A673 (cell line): Measurements from ENCODE around the gene ZNF827. TPM values are rescaled to one million over a fixed set of nuclear protein-coding genes. Genes with fewer than 3 reads are reported as not detected.

Experiments used
- BruUV-seq: library from RNA; stranded (reverse); fragments of 400-500 nt; replicated peaks from 2 replicates; lab custom pipeline; 2021; lab: Mats Ljungman, UMichigan
- CTCF ChIA-PET: fragments of 300-600 bp; sonication (Branson Sonifier 250); formaldehyde crosslinking; loops from one replicate; lab custom pipeline; 2022; ENCODE audit warnings: antibody characterized with exemption; lab: Charles Lee
- POLR2A ChIA-PET: fragments of 300-600 bp; sonication (Branson Sonifier 250); formaldehyde crosslinking; loops from one replicate; lab custom pipeline; 2022; ENCODE audit warnings: antibody characterized with exemption; ENCODE audit not compliant: low non-redundant PET; lab: Charles Lee
- DNase-seq: peaks from one replicate; pipeline ENCODE4 v3.0.0-alpha.2; 2015; ENCODE audit warnings: low spot score
- H3K27ac ChIP-seq: fragments of 200-600 bp; sonication (generic); 2 replicates; pipeline ENCODE4 v1.5.1; 2016; ENCODE audit warnings: mixed run types, low read depth, mild to moderate bottlenecking, mixed read lengths, antibody characterized with exemption, low read length; ENCODE audit not compliant: poor library complexity, severe bottlenecking
- H3K27me3 ChIP-seq: fragments of 200-600 bp; sonication (generic); replicated peaks from 2 replicates; pipeline ENCODE4 v1.6.1; 2017; ENCODE audit warnings: mixed run types, low read depth, mild to moderate bottlenecking, mixed read lengths, antibody characterized with exemption, low read length; ENCODE audit not compliant: insufficient read depth, poor library complexity
- H3K36me3 ChIP-seq: fragments of 200-600 bp; sonication (generic); 2 replicates; pipeline ENCODE4 v1.6.1; 2016; ENCODE audit warnings: mixed run types, mild to moderate bottlenecking, mixed read lengths, antibody characterized with exemption, low read length; ENCODE audit not compliant: insufficient read depth, poor library complexity, severe bottlenecking
- H3K4me1 ChIP-seq: fragments of 200-600 bp; sonication (generic); 2 replicates; pipeline ENCODE4 v1.6.1; 2017; ENCODE audit warnings: mixed run types, mild to moderate bottlenecking, mixed read lengths, antibody characterized with exemption, low read length; ENCODE audit not compliant: insufficient read depth, poor library complexity, severe bottlenecking
- H3K4me3 ChIP-seq: fragments of 200-600 bp; sonication (generic); 2 replicates; pipeline ENCODE4 v1.5.1; 2016; ENCODE audit warnings: low read depth, mixed run types, mild to moderate bottlenecking, mixed read lengths, low read length; ENCODE audit not compliant: poor library complexity, severe bottlenecking
- H3K9me3 ChIP-seq: fragments of 200-600 bp; sonication (generic); 2 replicates; pipeline ENCODE4 v1.6.1; 2016; ENCODE audit warnings: mixed run types, low read depth, mild to moderate bottlenecking, mixed read lengths, antibody characterized with exemption, low read length; ENCODE audit not compliant: poor library complexity, severe bottlenecking
- EZH2 ChIP-seq: fragments of 200-600 bp; sonication (generic); IDR thresholded peaks from 2 replicates; pipeline ENCODE4 v1.6.1; 2017; ENCODE audit warnings: borderline replicate concordance, low read depth, mild to moderate bottlenecking, mixed read lengths, antibody characterized with exemption, low read length; ENCODE audit not compliant: poor library complexity, severe bottlenecking
- intact Hi-C: fragments of 100-400 bp; cut with micrococcal nuclease; formaldehyde crosslinking; loops from one replicate; pipeline ENCODE4 v1.10.0; 2022; ENCODE audit not compliant: unreplicated experiment
- total RNA-seq: library from RNA; stranded (reverse); gene quantifications from 2 replicates; pipeline ENCODE4 v1.2.3, GENCODE V29; 2021
- TF ChIP-seq, protein P1 (sequence below): fragments of 300-800, 200-600 bp; sonication (generic); conservative IDR thresholded peaks from 2 replicates; pipeline ENCODE4 v1.5.1; 2017; ENCODE audit warnings: low read depth, mild to moderate bottlenecking, antibody characterized with exemption, low read length, moderate library complexity, mixed read lengths

Gene ZNF827
- total RNA-seq, 1 experiment from 2014 or later, result 20.0 TPM

DNA sequence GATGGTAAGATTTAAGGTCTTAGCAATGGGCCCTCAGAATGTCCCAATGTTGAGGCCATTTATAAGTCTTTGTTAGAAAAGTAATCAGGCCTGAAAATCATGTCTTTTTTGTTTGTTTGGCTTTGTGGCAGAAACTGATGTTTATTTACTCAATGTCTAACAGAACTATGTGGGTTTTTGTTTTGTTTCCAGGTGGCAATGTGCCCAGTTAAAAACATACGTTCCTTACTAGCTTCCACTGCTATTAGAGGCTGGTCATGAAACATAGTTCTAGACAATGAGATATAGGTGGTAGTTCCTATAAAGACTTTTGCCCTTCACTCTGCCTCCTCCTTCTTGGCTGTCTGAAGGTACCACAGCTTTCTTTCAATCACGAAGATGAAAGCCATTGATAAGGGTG lies 149.9 kb downstream of the ZNF827 start:
- no TSS peak for BruUV-seq
- Histone ChIP-seq H3K9me3 (peaks cover 4% of the 10 kb centered on the region), H3K4me3 (no peak overlapping the region), H3K36me3 (no peaks in the 10 kb centered on the region), H3K4me1 (no peaks in the 10 kb centered on the region), H3K27ac (no peak overlapping the region), H3K27me3 (no peaks in the 10 kb centered on the region)
- no peak for DNase-seq
- intact Hi-C loops, result no loop called here
- no peak for TF ChIP-seq EZH2
- TF ChIP-seq, protein P1, sequence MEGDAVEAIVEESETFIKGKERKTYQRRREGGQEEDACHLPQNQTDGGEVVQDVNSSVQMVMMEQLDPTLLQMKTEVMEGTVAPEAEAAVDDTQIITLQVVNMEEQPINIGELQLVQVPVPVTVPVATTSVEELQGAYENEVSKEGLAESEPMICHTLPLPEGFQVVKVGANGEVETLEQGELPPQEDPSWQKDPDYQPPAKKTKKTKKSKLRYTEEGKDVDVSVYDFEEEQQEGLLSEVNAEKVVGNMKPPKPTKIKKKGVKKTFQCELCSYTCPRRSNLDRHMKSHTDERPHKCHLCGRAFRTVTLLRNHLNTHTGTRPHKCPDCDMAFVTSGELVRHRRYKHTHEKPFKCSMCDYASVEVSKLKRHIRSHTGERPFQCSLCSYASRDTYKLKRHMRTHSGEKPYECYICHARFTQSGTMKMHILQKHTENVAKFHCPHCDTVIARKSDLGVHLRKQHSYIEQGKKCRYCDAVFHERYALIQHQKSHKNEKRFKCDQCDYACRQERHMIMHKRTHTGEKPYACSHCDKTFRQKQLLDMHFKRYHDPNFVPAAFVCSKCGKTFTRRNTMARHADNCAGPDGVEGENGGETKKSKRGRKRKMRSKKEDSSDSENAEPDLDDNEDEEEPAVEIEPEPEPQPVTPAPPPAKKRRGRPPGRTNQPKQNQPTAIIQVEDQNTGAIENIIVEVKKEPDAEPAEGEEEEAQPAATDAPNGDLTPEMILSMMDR, result no peak
- ChIA-PET POLR2A (no interaction called here), CTCF (no interaction called here)

DNA sequence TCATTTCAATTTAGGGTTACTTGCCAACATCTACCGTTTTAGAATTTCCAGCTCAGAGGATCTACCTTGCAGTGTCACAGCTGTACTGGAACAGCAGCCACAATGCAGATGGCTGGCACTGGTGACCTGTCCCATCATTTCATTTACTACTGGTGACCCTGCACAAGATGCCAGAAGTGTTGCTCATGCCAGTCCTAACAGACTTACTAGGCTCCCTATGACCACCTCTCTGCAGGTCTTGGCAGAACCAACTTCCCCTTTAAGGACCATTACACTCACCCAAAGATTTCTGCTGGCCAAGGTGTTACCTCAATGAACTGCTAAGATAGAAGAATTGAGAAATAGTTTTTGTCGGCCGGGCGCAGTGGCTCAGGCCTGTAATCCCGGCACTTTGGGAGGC lies 151.8 kb downstream of the ZNF827 start:
- Histone ChIP-seq H3K4me3 (no peak overlapping the region), H3K9me3 (peaks cover 4% of the 10 kb centered on the region), H3K27ac (no peak overlapping the region), H3K4me1 (no peaks in the 10 kb centered on the region), H3K27me3 (no peaks in the 10 kb centered on the region), H3K36me3 (no peaks in the 10 kb centered on the region)
- POLR2A ChIA-PET, result no interaction called here
- BruUV-seq, result no TSS peak
- no peak for DNase-seq
- TF ChIP-seq, protein P1, result no peak
- no peak for TF ChIP-seq EZH2
- intact Hi-C loops, result no loop called here
- CTCF ChIA-PET, result no interaction called here

- no peak for TF ChIP-seq EZH2
- TF ChIP-seq, protein P1, result no peak
- no peaks in the 10 kb centered on the region for H3K36me3 ChIP-seq
- BruUV-seq, result no TSS peak
- no peak overlapping the region for H3K4me3 ChIP-seq
- POLR2A ChIA-PET, result no interaction called here
- H3K27ac ChIP-seq, result no peak overlapping the region
- H3K9me3 ChIP-seq, result peaks cover 4% of the 10 kb centered on the region
- CTCF ChIA-PET, result no interaction called here
- intact Hi-C loops, result no loop called here
- no peaks in the 10 kb centered on the region for H3K4me1 ChIP-seq
- DNase-seq, result no peak
- no peaks in the 10 kb centered on the region for H3K27me3 ChIP-seq
These were observed 152.4 kb downstream of the ZNF827 start for GRCh38 chr4:145786261-145786660.
